ENCODE data around the gene PIK3R3. TPM values are rescaled to one million over a fixed set of nuclear protein-coding genes. Genes with fewer than 3 reads are reported as not detected.

Gene PIK3R3
- total RNA-seq, 1 donor from 2014 or later: 54.1 TPM

GRCh38 chr1:46076343-46076742, 56.1 kb downstream of the PIK3R3 start:
- no peak for TF ChIP-seq CTCF (IDR thresholded peaks at IDR 0.05; ENCODE audit: unreplicated experiment)
- peaks cover 17% of the 10 kb centered on the region for H3K36me3 Mint-ChIP-seq (ENCODE audit: insufficient read depth)
- no peak overlapping the region for H3K27ac Mint-ChIP-seq
- H3K4me3 Mint-ChIP-seq (ENCODE audit: low read depth): no peak overlapping the region
- no peaks in the 10 kb centered on the region for H3K27me3 Mint-ChIP-seq
- H3K9me3 Mint-ChIP-seq (ENCODE audit: low read depth): no peaks in the 10 kb centered on the region
- no peak for DNase-seq (ENCODE audit: low spot score, unreplicated experiment)
- H3K4me1 Mint-ChIP-seq (ENCODE audit: low read depth): no peaks in the 10 kb centered on the region

DNA sequence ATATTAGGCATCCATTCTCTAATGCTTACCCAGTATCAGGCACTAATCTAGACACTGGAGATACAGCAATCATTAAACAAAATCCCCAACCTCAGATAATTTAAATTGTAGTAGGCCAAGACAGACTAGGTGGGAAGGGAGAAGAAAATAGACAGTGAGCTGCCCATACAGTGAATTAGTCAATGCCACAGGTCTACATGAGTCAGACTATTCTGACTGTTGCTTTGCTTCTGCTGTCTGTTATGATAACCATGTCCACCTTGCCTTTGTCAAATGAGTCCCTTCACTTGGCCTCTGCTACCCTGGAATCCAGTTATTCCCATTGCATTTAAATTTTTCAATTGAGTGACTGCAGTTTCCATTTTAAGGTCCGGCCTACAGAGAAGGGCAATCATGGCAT, 59.5 kb downstream of the PIK3R3 start:
- Mint-ChIP-seq H3K36me3 (ENCODE audit: insufficient read depth) (peaks cover 17% of the 10 kb centered on the region), H3K27me3 (no peaks in the 10 kb centered on the region), H3K27ac (no peak overlapping the region), H3K4me3 (ENCODE audit: low read depth) (no peak overlapping the region), H3K4me1 (ENCODE audit: low read depth) (no peaks in the 10 kb centered on the region), H3K9me3 (ENCODE audit: low read depth) (no peaks in the 10 kb centered on the region)
- no peak for DNase-seq (ENCODE audit: low spot score, unreplicated experiment)
- TF ChIP-seq CTCF (IDR thresholded peaks at IDR 0.05; ENCODE audit: unreplicated experiment): no peak

DNA sequence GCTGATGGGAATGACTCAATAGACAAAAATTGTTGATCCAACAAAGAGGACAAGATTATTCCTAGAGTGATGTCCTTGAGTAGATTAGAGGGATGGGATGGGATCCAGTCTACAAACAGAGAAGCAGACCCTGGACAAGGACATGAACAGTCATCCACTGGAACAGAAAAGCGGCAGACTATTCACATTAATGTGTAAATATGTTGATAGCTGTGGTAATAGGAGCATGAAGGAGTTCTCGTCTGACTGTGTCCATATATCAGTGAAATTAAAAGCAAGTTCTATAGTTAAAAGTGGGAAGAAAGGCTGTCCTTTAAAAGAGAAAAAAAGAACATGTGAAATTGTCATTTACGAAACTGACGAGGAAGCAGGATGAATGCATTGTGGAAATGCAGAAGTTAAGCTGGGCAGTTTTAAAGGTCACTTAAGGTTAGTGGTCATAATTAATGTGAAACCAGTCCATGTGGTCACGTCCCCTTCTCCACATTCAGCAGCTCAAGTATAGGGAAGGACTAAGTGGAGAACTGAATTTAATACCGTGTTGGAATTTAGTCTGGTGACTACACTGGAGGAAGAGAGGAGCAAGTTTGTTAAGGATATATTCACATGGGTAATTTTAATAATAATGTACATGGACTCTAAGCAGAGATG, 62.1 kb downstream of the PIK3R3 start:
- Mint-ChIP-seq H3K9me3 (ENCODE audit: low read depth) (no peaks in the 10 kb centered on the region), H3K27ac (no peak overlapping the region), H3K4me3 (ENCODE audit: low read depth) (no peak overlapping the region), H3K27me3 (no peaks in the 10 kb centered on the region), H3K4me1 (ENCODE audit: low read depth) (no peaks in the 10 kb centered on the region), H3K36me3 (ENCODE audit: insufficient read depth) (peaks cover 10% of the 10 kb centered on the region)
- TF ChIP-seq CTCF (IDR thresholded peaks at IDR 0.05; ENCODE audit: unreplicated experiment): no peak
- DNase-seq (ENCODE audit: low spot score, unreplicated experiment): no peak

DNA sequence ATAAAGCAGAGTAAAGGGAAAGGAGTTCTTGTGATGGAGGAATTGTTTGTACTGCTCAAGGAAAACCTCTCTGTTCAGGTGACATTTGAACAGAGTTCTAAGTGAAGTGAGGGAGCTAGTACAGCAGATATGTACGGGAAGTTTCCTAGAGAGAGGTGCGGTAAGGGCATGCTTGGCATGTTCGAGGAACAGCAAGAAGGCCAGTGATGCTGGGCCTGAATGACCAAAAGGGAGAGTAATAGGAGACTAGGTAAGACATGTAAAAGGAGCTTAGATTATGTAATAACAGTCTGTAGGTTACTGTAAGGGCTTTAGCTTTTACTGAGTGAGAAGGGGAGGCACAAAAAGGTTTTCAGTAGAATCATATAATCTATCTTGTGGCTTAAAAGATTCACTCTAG, 63.9 kb downstream of the PIK3R3 start:
- H3K27me3 Mint-ChIP-seq: no peaks in the 10 kb centered on the region
- no peak overlapping the region for H3K4me3 Mint-ChIP-seq (ENCODE audit: low read depth)
- no peak for TF ChIP-seq CTCF (IDR thresholded peaks at IDR 0.05; ENCODE audit: unreplicated experiment)
- H3K9me3 Mint-ChIP-seq (ENCODE audit: low read depth): no peaks in the 10 kb centered on the region
- peaks cover 8% of the 10 kb centered on the region for H3K36me3 Mint-ChIP-seq (ENCODE audit: insufficient read depth)
- DNase-seq (ENCODE audit: low spot score, unreplicated experiment): no peak
- no peak overlapping the region for H3K27ac Mint-ChIP-seq
- H3K4me1 Mint-ChIP-seq (ENCODE audit: low read depth): peaks cover 2% of the 10 kb centered on the region

DNA sequence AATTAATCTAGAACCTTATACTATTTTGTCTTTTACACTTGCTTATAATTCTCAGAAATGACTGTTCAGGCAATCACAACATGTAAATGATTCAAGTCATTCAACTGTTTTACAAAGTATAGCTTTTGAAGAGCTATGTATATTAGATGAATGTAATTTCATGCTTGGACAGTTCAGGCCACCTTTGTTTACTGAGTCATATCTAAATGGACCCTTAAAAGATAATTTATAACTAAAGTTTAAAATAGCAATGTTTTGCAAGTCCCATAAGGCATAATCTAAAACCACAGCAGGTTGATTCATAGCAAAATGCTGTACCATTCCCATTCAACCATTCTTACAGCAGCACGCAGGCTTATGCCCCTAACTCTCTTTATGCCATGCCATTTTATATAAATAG, 64.8 kb downstream of the PIK3R3 start:
- Mint-ChIP-seq H3K27me3 (no peaks in the 10 kb centered on the region), H3K27ac (no peak overlapping the region)
- no peak for DNase-seq (ENCODE audit: low spot score, unreplicated experiment)

More for the DNA sequence above, 64.8 kb downstream of the PIK3R3 start:
- H3K9me3 Mint-ChIP-seq (ENCODE audit: low read depth): no peaks in the 10 kb centered on the region
- H3K4me3 Mint-ChIP-seq (ENCODE audit: low read depth): no peak overlapping the region
- H3K36me3 Mint-ChIP-seq (ENCODE audit: insufficient read depth): peaks cover 7% of the 10 kb centered on the region
- peaks cover 10% of the 10 kb centered on the region for H3K4me1 Mint-ChIP-seq (ENCODE audit: low read depth)
- no peak for TF ChIP-seq CTCF (IDR thresholded peaks at IDR 0.05; ENCODE audit: unreplicated experiment)
